Measurements from ENCODE around the gene CHMP3. TPM values are rescaled to one million over a fixed set of nuclear protein-coding genes. Genes with fewer than 3 reads are reported as not detected.

Gene CHMP3
- polyA plus RNA-seq, 1 of the 3 experiments (the other 2 are of a cell fraction), result 75.3 TPM

DNA sequence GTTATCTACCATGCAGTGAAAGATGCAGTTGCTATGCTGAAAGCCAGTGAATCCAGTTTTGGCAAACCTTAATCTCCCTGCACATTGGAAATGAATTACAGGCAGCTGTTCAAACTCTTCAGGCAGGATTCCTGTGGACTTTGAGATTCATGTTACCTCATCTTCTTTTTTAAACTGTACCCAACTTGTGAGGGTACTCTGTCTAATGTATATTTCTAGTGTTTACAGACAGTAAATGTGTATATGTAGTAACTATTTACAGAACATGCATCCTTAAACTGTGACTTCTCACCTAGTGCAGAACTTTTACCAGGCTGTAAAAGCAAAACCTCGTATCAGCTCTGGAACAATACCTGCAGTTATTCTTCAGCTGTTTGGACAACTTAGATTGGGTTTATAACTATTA is 71.2 kb downstream of the CHMP3 start:
- no peak overlapping the region for H3K9ac ChIP-seq
- TF ChIP-seq RAD21 (IDR thresholded peaks at IDR 0.05; ENCODE audit: low read length), result no peak
- TF ChIP-seq PBX3 (IDR thresholded peaks at IDR 0.05), result no peak
- TF ChIP-seq FOSL2 (IDR thresholded peaks at IDR 0.05; ENCODE audit: borderline replicate concordance, low read depth), result no peak
- no peak for TF ChIP-seq GATA2 (CRISPR knock-in tag; IDR thresholded peaks at IDR 0.05)
- no peak for TF ChIP-seq MEF2A (IDR thresholded peaks at IDR 0.05; ENCODE audit: borderline replicate concordance, low read depth)
- no peak for TF ChIP-seq RXRA (IDR thresholded peaks at IDR 0.05; ENCODE audit: borderline replicate concordance, low read depth)
- TF ChIP-seq FOXM1 (IDR thresholded peaks at IDR 0.05; ENCODE audit: low read depth), result no peak
- TF ChIP-seq SIN3A (IDR thresholded peaks at IDR 0.05; ENCODE audit: borderline replicate concordance, low read depth, low read length), result no peak
- no peak for TF ChIP-seq NRF1 (IDR thresholded peaks at IDR 0.05; ENCODE audit: low read depth, low read length)
- no peak for TF ChIP-seq MXI1 (IDR thresholded peaks at IDR 0.05; ENCODE audit: low read depth, low read length)
- TF ChIP-seq JUND (IDR thresholded peaks at IDR 0.05), result no peak
- TF ChIP-seq, protein P1, sequence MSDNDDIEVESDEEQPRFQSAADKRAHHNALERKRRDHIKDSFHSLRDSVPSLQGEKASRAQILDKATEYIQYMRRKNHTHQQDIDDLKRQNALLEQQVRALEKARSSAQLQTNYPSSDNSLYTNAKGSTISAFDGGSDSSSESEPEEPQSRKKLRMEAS (IDR thresholded peaks at IDR 0.05; ENCODE audit: low read depth), result no peak
- TF ChIP-seq ELF1 (IDR thresholded peaks at IDR 0.05), result no peak
- TF ChIP-seq SMC3 (IDR thresholded peaks at IDR 0.05; ENCODE audit: low read depth, low read length), result no peak
- TF ChIP-seq NFIC (IDR thresholded peaks at IDR 0.05; ENCODE audit: borderline replicate concordance), result no peak
- no peak for TF ChIP-seq YY1 (IDR thresholded peaks at IDR 0.05; ENCODE audit: low read depth)
- TF ChIP-seq, protein P2, sequence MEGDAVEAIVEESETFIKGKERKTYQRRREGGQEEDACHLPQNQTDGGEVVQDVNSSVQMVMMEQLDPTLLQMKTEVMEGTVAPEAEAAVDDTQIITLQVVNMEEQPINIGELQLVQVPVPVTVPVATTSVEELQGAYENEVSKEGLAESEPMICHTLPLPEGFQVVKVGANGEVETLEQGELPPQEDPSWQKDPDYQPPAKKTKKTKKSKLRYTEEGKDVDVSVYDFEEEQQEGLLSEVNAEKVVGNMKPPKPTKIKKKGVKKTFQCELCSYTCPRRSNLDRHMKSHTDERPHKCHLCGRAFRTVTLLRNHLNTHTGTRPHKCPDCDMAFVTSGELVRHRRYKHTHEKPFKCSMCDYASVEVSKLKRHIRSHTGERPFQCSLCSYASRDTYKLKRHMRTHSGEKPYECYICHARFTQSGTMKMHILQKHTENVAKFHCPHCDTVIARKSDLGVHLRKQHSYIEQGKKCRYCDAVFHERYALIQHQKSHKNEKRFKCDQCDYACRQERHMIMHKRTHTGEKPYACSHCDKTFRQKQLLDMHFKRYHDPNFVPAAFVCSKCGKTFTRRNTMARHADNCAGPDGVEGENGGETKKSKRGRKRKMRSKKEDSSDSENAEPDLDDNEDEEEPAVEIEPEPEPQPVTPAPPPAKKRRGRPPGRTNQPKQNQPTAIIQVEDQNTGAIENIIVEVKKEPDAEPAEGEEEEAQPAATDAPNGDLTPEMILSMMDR (IDR thresholded peaks at IDR 0.05), result no peak
- H4K20me1 ChIP-seq (ENCODE audit: insufficient read depth), result no peaks in the 10 kb centered on the region
- H2AFZ ChIP-seq (ENCODE audit: low read depth), result no peak overlapping the region
- POLR2A ChIA-PET, result no interaction called here
- H3K9me2 ChIP-seq, result no peaks in the 10 kb centered on the region
- H3K9me3 ChIP-seq, result no peaks in the 10 kb centered on the region
- CTCF ChIA-PET, result interaction anchor here (0.5 kb wide), 1 partner anchor 149 kb away, joined by 3 read pairs; no protein-coding TSS in a partner anchor
- H3K4me2 ChIP-seq, result no peak overlapping the region
- H3K27me3 ChIP-seq (ENCODE audit: insufficient read depth), result no peaks in the 10 kb centered on the region
- no peak for DNase-seq
- no peaks in the 10 kb centered on the region for H3K79me2 ChIP-seq (ENCODE audit: insufficient read depth)
- H3K27ac ChIP-seq (ENCODE audit: low read depth in 2 of 2, low read length in 1 of 2), result no peak overlapping the region; a peak in 1 of 4 replicates
- 100% methylated on average over 1 of the region's 1 CpG for WGBS (ENCODE audit: low lambda C conversion rate)
- peaks cover 77 to 84% of the 10 kb centered on the region in 2 experiments for H3K36me3 ChIP-seq (replicated peaks in 1 of 2; ENCODE audit: control insufficient read depth in 1 of 2, insufficient read depth in 2 of 2, low read length in 1 of 2)
- no peaks in the 10 kb centered on the region; a peak in 2 of 4 replicates for H3K4me1 ChIP-seq (ENCODE audit: control insufficient read depth in 1 of 2, insufficient read depth in 2 of 2, low read depth in 1 of 2, low read length in 1 of 2)
- H3K4me3 ChIP-seq (ENCODE audit: low read depth in 2 of 2, low read length in 1 of 2), result no peak overlapping the region
- H3F3A ChIP-seq (replicated peaks; ENCODE audit: insufficient read depth), result peaks cover 10% of the 10 kb centered on the region

GRCh38 chr2:86491088-86491487 is 72.2 kb downstream of the CHMP3 start:
- Histone ChIP-seq H3K4me2 (no peak overlapping the region), H3K4me1 (ENCODE audit: control insufficient read depth in 1 of 2, insufficient read depth in 2 of 2, low read depth in 1 of 2, low read length in 1 of 2) (no peaks in the 10 kb centered on the region; a peak in 1 of 4 replicates), H3K79me2 (ENCODE audit: insufficient read depth) (no peaks in the 10 kb centered on the region), H3K36me3 (replicated peaks in 1 of 2; ENCODE audit: control insufficient read depth in 1 of 2, insufficient read depth in 2 of 2, low read length in 1 of 2) (peaks cover 81% of the 10 kb centered on the region in 2 experiments), H3K9ac (no peak overlapping the region), H3K9me3 (no peaks in the 10 kb centered on the region), H4K20me1 (ENCODE audit: insufficient read depth) (no peaks in the 10 kb centered on the region), H3K27ac (ENCODE audit: low read depth in 2 of 2, low read length in 1 of 2) (no peak overlapping the region), H2AFZ (ENCODE audit: low read depth) (no peak overlapping the region), H3K9me2 (no peaks in the 10 kb centered on the region), H3K27me3 (ENCODE audit: insufficient read depth) (no peaks in the 10 kb centered on the region), H3K4me3 (ENCODE audit: low read depth in 2 of 2, low read length in 1 of 2) (no peak overlapping the region), H3F3A (replicated peaks; ENCODE audit: insufficient read depth) (peaks cover 10% of the 10 kb centered on the region)
- TF ChIP-seq PBX3 (IDR thresholded peaks at IDR 0.05) (peak; percentile 32; the same call in 1 of the 2 replicates), GATA2 (CRISPR knock-in tag; IDR thresholded peaks at IDR 0.05) (no peak), JUND (IDR thresholded peaks at IDR 0.05) (no peak)
- DNase-seq, result no peak
- POLR2A ChIA-PET, result no interaction called here
- CTCF ChIA-PET, result interaction anchor here (1.1 to 1.3 kb wide), 2 partner anchors 11 to 118 kb away, joined by 4 read pairs; no protein-coding TSS in a partner anchor
- WGBS (ENCODE audit: low lambda C conversion rate), result 84% methylated on average over 4 of the region's 4 CpGs
